ENCODE measurements around the gene LRRC37A3. TPM values are rescaled to one million over a fixed set of nuclear protein-coding genes. Genes with fewer than 3 reads are reported as not detected.
"Not testable (repeated sequence)": the region's sequence is repeated elsewhere in the genome, so short reads cannot be mapped to it uniquely, and the experiment has no call there.

LRRC37A3 gene
- total and polyA plus RNA-seq, 2 of the 13 experiments (the other 11 are each of a cell fraction or from before 2014, with no cell fraction given) = 0.62 to 1.1 TPM

GRCh38 chr17:64965873-64966287, 46.6 kb upstream of the LRRC37A3 start (continued):
- peak; percentile 92 for TF ChIP-seq TFDP2 (CRISPR knock-in tag; IDR thresholded peaks at IDR 0.05)
- peak; percentile 59; the same call in 1 of the 2 replicates for TF ChIP-seq BCL6 (CRISPR knock-in tag; IDR thresholded peaks at IDR 0.05)
- TF ChIP-seq GLI4 (CRISPR knock-in tag; IDR thresholded peaks at IDR 0.05; ENCODE audit: borderline replicate concordance) = peak; percentile 90; the same call in 1 of the 2 replicates
- peak; percentile 98 for TF ChIP-seq ZFP90 (CRISPR knock-in tag; IDR thresholded peaks at IDR 0.05; ENCODE audit: borderline replicate concordance)
- TF ChIP-seq ZNF407 (CRISPR knock-in tag; IDR thresholded peaks at IDR 0.05; ENCODE audit: not compliant biosample characterization) = peak; percentile 94
- TF ChIP-seq LCORL (IDR thresholded peaks at IDR 0.05) = not testable (repeated sequence)
- peak; percentile 80 for TF ChIP-seq LCORL (CRISPR knock-in tag; IDR thresholded peaks at IDR 0.05)
- peak; percentile 68; the same call in 1 of the 2 replicates for TF ChIP-seq ZZZ3 (CRISPR knock-in tag; IDR thresholded peaks at IDR 0.05; ENCODE audit: borderline replicate concordance)
- peak; percentile 71; the same call in 1 of the 2 replicates for TF ChIP-seq NAIF1 (CRISPR knock-in tag; IDR thresholded peaks at IDR 0.05; ENCODE audit: borderline replicate concordance)
- peak; percentile 31; the same call in 1 of the 2 replicates for TF ChIP-seq ZNF646 (CRISPR knock-in tag; IDR thresholded peaks at IDR 0.05)
- peak; percentile 86; the same call in 1 of the 2 replicates for TF ChIP-seq SMAD1 (CRISPR knock-in tag; IDR thresholded peaks at IDR 0.05; ENCODE audit: borderline replicate concordance, low read depth)
- peak; percentile 98 for TF ChIP-seq ZNF883 (CRISPR knock-in tag; IDR thresholded peaks at IDR 0.05; ENCODE audit: not compliant biosample characterization)
- TF ChIP-seq ZNF629 (CRISPR knock-in tag; conservative IDR thresholded peaks at IDR 0.05) = peak; percentile 51; the same call in 1 of the 2 replicates

Data from HepG2 (cell line).